GM23248 (cell line): ENCODE measurements around the gene RARG.

Experiments
- EZH2 ChIP-seq: fragments of 200-600 bp; sonication (generic); IDR thresholded peaks from 2 replicates; pipeline ENCODE4 v1.6.1; 2018; ENCODE audit warnings: antibody characterized with exemption, mild to moderate bottlenecking; ENCODE audit not compliant: insufficient read depth, poor library complexity, severe bottlenecking
- EZH2phosphoT487 ChIP-seq: fragments of 200-600 bp; sonication (generic); IDR thresholded peaks from 2 replicates; pipeline ENCODE4 v1.6.1; 2018; ENCODE audit warnings: antibody characterized with exemption, moderate library complexity, mild to moderate bottlenecking, low read depth; ENCODE audit not compliant: insufficient read depth

DNA sequence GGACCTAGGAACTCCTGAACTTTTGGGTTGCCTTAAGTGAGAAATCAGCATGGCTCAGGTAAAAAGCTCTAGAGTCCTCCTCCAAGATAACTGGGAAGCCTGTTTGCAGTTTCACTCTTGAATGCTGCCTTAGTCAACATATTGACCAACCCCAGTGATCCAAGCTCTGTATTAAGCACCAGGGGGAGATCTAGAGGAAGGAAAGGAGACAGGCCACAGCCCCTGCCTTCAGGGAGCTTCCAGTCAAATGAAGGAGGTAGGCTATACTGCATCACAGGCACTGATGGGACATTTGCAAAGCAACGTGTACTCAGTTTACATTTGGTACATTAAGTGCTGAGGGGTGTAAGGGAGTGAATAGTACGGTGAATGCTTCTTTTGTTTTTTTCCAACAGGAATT lies 50.1 kb downstream of the RARG start:
- no peak for TF ChIP-seq EZH2
- no peak for TF ChIP-seq EZH2phosphoT487
